Eye (tissue), 1 donor: Measurements from ENCODE around the gene TENM4.

Source experiments
- DNase-seq: peaks from one replicate; pipeline ENCODE4 v3.0.0-alpha.2; 2015

Gene TENM4

DNA sequence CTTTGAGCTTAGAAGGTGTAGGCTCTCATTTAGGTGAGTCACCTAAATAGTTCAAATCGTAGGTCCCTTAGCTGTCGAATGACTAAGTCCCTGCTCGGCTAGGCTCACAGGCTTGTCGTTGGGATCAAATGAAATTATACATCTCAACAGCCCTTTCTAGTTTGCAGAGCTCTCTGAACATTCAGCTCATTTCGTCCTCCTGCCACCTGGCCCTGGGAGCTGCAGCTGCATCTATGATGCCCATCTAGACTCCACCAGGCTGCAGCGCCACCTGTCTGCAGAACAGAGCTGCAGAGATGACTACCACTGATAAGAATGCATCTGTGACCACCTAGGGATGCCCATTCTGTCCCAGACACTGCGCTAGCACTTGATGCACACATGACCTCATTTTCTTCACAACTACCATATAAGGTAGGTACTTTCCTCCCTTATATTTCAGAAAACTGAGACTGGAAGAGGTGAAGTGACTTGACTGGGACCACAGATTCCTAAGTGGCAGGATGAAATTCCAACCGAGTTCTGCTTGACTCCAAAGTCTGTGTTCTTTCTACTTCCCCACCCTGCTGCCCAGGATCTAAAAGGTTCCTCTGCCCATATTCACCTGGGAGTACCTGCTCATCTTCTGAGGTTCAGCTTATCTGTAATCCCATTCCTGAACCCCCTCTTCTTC lies 725.1 kb downstream of the TENM4 start:
- peak; percentile 92 for DNase-seq

DNA sequence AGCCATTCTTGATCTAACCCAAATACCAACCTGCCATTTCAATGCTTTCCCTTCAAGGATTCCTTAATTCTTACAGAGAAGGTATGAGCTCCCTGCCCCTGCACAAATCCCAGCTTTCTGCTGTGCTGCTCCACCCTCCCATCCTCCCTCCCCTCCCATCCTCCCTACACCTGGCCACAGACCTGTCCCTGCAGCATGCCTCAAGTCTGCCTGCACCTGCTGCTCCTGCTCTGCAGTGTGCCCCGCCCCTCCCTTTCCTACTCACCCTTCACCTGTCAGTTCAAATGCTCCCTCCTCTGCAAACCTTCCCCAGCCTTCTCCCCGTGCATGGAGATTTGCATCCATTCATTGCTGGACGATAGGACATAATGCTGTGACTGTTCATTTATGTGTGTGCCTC lies 726.3 kb downstream of the TENM4 start:
- DNase-seq: no peak

DNA sequence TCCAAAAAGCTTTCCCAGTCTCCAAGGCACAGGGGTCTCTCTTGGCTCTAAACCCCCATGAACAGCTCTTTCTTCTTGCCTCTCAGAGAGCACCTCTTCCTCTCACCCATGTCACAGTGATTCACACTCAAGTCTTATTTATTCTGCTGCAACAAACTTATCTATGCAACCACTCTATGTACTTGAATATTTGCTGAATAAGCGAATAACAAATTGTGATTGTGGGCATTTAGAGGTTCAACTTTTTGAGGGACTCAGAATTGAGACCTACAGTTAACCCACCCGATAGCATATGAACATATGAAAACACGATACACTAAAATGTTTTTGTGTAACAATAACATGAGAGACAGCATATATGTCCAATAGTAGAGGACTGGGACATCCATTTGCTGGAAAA lies 729.1 kb downstream of the TENM4 start:
- DNase-seq: no peak

DNA sequence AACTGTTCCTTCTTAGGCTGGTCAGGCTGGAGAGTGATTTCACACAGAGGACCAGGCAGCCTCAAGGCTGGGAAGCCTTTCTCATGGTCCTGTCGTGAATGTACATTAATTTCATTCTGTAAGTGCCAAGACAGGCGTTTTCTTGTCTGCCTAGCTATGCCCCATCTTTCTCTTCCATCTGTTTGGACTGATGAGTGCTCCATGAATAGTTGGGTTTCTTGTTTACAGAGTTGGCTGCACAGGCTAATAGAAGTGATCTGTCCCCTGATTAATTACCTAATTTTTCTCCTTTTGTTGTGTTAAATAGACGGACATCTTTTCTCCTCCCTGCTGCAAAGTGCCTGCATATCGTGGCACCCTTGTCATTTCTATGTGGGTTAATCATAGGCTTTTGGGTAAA lies 730.4 kb downstream of the TENM4 start:
- no peak for DNase-seq

DNA sequence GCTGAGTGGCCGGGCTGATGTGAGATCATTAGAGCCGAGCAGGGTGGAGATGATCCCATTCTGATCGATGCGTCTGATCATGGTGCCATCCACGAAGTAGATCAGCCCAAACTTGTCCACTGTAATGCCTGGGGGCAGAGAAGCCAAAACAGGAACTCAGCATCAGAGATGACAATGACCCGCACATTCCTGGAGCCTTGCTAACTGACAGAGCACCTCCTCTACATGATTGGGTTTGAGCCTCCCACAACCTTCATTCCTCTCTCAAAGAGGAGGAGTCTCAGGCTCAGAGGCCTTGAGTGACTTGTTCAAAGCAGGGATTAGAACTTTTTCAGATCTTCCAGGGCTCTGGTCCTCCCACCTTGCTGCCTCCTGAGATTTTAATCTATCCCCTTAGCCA lies 732.4 kb downstream of the TENM4 start:
- no peak for DNase-seq

DNA sequence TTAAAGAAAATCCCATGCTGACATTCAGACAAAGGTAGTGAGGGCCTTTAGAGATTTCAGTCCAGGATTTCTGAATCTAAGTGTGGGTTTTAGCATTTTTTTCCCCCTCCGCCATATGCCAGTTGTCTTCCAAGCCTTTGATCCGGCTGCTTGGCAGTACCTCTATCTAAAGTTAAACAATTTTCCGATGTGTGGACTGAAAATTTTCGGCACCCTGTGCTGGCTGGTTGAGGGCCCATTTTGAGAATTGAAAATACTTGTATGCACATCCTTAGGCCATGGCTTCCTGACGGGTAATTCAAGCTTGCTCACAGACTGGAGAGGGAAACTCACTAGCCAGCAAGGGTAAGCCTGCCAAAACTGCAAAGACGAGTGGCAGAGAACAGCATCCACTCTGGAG lies 734.3 kb downstream of the TENM4 start:
- DNase-seq: no peak

DNA sequence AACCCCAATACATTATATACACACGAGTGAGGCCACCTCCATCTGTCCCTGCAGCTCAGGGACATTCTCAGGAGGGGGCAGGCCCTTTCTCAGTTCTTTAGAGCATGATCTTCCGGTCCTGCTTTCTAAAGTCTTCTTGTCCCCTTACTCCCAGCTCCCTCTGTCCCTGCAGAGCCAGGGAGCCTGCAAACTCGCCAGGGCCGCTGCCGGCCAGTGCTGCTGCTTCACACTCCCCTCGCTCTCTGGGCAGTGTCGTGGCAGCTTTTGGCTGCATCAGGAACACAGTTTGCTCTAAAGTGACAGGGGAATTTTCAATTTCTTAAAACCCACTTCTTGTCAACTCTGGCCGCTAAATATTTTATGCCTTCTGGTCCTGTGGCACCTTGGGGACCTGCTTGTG lies 736.0 kb downstream of the TENM4 start:
- peak; percentile 79 for DNase-seq

DNA sequence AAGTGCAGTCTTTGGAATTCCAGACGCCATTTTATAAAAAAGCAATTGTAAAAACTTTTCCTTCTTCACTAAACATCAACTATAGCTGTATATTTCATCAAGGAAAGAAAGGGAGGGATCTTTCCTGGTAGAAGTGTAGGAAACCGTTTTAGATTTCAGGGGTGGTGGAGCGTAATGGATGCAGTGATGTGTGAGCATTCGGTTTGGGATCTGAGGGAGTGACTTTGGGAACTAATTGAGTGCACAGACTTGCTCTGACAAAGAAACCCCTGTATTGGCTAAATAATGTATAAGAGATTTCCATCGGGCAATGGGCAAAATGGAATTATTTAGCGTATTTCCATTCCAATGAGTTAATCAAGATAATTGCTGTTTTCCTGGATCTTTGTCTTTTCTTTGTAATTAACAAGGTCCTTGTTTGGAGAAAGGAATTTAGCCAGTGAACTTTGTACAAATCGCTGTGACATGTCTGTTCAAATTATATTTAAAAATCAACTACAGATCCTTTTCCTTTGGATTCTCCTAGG lies 741.2 kb downstream of the TENM4 start:
- DNase-seq: peak; percentile 91

DNA sequence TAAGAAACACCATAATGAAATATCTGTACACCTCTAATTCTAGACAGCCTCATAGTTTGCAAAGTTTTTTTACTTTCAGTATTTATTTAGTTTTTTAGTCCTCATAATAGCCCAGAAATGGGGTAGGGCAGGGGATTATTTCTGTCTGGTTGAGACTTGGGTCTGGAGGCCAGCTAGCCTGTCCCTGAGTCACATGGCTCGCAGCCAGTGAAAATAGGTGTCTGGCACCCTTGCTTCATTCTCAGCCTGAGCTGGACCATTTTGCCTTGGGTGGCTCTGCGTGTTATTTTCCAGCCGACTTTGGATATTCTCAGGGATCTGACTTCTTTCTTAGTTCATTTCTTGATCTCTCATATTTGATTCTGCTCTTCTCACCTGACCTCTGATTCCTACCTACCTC lies 742.2 kb downstream of the TENM4 start:
- no peak for DNase-seq

DNA sequence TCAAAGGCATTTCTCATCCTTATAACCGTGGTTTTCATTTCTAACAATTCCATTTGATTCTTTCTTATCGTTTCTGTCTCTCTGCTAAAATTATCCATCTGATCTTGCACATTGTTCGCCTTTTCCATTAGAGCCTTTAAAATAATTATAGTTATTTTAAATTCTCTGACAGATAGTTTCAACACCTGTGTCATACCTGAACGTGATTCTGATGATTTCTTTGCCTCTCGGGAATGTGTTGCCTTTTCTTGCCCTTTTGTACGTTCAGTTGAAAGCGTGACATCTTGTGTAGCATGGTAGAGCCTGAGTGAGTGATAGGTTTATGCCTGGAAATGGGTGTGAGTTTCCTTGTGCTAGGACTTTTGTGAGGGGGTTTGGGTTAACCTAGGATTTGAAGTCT lies 744.7 kb downstream of the TENM4 start:
- no peak for DNase-seq

DNA sequence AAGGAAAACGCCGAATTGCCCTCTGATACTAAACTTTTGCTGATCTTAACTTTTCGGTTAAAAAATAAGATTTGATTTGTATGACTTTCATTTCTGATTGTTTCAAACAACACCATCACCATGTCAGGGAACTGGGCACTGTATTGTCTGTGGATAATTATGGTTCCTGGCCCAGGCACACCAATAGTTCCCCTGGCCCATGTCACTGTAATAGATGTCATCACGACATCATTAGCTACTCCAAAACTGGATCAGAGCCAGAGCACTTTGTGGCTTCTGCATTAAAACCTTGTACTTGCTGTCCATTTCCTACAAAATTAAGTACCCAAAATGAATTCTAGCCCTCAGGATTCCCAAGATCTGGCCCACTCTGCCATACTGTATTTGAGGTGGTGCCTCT lies 746.7 kb downstream of the TENM4 start:
- DNase-seq: no peak

DNA sequence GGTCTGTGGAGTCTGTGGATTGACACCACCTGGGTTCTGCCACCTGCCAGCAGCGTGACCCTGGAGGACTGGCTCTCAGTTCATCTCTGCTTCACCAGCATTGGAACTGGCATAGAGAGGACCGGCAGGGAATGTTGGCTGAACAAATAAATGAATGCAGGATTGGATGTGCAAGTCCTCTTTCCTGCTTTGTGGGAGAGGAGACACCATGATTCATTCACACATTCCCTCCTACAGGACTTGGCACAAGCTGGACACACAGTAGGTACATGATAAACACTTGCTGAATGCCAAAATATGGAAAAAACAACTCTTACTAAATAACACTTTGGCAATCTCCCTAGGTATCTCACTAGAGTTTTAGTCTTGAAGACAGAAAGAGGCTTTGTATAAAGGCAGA lies 749.6 kb downstream of the TENM4 start:
- DNase-seq: no peak

DNA sequence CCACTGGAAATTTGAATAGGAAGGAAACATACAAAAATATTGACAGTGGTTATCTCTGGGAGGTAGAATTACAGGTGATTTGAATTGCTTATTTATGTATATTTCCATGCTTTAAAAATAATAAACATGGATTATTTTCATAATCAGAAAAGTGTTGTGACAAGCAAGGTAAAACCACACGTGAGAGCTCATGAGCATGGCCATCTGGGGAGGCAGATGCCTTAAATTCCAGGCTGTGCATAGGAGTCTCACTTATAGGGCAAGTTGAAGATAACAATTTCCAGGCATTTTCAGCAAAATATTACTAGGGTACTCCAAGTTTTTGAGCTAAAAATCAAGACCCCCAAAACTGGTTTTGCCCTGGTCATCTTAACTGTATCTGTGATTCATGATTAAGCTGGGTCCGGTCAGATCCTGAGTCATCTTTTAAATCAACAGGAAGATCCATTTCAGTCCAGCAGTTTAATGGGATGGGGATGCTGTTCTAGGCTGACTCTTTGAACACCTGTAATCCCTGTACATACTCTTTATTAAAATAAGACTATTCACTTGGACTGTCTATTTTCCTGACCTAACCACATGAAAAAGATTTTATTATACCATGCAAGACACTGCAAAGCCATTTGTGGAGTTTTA lies 750.4 kb downstream of the TENM4 start:
- no peak for DNase-seq

DNA sequence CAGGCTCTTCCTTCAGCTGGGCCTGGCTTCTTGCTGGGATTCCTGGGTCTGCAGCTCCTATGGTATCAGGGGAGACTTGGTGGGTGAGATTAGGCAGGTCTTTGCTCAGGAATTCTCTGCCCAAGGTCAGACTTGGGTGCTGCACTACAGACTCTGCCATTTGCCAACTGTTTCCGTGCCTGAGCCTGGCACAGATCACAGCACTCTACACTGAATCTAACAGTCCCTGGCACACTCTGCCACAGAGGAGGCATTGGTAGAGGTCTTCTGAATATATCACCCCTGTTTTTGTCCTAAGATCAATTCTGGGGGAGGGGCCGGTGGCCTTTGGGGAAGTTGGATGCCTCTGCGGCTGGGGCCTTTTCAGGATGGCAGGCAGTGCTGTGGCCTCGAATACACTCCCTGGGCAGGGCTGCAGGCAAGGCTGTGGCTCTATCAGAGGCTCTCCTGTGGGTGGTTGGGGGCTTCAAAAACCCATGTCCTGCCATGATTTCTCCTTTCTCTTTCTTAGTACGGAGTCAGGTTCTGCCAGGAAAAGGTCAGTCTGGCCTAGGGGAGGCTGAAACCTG lies 751.2 kb downstream of the TENM4 start:
- no peak for DNase-seq

DNA sequence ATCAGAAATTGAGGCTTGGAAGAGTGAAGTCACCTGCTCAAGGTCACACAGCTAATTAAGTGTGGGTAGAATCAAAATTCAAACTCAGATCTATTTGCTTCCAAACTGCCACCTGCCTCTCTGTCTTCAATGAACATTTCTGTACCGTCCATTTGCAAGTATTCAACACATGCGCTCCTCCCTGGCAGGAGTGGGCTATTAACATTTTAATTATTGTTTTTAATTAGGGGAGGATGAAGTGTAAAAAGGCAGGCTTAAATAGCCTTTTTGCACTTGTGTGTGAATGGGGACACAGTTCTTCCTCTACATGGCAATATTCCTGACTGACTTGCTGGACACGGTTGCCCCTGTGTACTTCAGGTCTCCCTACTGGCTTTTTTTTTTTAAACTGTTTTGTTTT lies 751.7 kb downstream of the TENM4 start:
- no peak for DNase-seq

DNA sequence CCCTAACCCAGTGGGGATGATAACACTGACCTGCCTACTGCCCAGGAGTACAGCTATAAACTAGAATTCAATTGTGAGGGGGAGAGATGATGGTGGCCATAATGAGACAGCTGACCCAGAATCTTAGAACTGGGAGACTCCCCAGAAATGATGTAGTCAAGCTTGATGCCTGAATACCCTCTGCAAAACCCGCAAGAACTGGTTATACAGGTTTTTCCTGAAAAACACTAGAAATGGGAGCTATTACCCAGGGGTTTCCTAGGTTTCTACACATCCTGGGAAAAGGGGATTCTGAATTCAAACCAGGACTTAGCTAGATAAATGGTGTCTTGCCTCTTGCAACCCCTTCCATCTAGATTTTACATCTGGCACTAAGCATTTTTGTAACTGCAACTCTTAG lies 752.4 kb downstream of the TENM4 start:
- no peak for DNase-seq

DNA sequence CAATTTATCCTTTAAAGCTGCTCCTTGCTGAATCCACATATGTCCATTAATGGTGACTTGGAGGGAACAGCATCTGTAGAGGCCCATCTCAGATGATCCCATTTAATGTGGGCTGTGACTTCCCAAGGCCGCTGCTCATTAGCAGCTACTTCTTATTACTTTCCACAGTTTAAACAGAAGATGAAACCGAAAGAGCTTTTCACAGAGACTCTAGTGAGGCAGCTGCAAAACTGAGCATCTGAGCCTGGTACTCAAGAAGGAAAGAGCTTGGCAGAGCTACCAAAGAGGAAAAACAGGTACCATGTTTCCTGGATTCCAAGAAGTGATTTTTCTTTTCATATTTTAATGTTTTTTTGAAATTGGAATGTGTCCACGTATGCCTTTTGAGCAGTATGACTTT lies 755.7 kb downstream of the TENM4 start:
- no peak for DNase-seq

DNA sequence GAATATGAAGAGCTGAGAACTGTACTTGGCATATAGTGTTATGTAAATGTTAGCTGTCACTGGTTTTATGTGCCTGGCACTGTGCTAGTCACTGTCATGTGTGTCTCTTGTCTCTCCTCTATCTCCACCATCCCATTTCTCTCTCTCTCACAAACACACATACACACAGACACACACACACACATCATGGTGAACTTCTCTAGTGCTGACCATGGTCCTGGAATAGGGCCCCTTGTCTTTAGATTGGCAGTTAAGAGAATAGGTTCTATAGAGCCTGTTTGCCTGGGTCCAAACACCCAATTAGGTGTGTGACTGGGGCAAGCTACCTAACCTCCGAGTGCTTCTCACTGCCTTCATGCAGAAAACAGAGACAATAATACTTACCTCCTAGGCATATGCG lies 756.5 kb downstream of the TENM4 start:
- DNase-seq: no peak

DNA sequence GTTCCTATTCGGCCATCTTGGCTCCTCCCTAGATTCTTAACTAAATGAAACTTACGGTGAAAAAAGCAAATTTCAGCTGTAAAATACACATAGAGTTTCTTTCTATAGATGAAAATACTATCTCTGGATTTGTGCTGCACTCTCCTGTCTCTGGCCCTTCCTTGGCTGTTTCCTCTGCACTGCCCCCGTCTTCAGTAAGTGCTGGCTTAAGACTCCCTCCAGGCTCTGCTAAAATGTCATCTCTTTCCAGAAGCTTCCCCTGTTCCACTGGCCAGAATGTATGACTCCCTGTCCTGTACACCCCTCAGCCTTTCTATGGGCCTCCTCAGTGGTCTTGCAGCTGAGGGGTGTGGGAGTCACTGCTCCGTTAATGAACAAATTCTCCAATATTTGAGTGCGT lies 757.1 kb downstream of the TENM4 start:
- no peak for DNase-seq

DNA sequence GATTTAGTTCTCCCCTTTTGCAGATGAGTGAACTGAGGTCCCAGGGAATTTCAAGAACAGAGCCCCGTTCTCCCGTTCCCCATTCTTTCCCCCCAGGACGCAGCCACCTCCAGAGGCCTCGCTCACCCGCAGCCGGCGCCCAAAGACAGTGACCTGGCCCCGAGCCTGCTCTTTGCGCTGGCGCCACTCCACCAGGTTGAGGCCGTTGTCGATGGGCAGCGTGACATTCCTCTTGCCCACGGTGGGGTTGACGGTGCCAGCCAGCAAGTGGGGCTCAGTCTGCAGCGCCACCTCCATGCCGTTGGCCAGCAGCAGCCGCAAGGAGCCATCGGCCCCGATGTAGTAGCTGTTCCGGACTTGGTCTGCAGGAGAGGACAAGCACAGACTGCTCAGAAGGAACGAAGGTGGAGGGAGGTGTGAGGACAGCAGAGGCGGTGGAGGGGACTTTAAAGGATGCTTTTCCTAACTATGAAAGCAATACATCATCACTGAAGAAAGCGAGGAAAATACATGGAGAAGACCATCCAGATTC lies 764.7 kb downstream of the TENM4 start:
- no peak for DNase-seq

DNA sequence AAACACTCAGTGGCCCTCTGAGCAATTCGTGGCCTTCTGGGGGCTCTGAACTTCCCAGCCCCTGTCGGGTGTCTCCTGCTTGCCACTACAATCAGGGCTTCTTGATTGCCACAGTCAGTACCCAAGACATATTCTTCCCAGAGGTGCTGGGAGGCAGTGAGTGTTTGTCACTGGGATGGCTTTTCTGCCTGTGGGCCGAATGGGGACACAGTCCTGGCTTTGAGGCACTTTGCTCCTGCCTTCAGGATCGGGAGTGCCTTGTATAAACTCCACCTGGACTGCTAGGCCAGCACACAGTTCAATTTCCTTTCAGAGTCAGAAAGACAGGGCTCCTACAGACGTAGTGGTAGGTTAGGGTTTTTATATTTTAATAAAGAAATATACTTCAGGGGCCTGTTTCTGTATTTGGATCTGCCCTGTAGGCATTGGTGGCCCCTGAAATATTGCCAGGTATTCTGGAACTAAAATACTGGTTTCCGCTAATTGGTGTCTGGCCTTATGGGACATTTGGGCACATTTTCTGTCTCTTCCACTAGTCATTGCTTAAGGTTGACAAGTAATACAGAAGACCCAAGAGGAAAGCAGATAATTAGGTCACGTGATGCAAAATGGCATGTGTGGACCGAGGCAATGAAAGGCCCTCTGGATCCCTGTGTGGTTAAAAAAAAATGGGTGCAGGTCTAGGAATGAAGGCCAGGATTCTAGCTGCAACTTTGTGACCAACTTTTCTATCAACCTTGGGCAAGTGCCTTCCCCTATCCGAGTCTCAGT lies 767.8 kb downstream of the TENM4 start:
- no peak for DNase-seq

DNA sequence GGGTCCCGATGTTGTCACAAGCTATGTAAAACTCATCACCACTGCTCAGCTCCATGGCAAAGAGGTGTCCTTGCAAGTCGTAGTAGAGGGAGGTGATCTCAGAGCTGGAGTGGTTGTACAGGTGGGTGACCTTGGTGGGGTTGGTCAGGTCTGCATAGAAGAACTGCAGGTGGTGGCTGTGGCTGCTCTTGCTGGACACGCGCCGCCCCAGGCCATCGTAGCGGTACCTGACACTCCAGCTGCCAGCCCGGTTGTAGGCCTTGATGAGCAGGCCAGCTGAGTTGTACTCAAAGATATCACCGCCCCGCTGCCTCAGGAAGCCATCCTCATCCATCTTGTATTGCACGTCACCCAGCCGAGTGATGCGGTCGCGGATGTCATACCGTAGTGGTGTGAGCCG lies 771.6 kb downstream of the TENM4 start:
- no peak for DNase-seq

DNA sequence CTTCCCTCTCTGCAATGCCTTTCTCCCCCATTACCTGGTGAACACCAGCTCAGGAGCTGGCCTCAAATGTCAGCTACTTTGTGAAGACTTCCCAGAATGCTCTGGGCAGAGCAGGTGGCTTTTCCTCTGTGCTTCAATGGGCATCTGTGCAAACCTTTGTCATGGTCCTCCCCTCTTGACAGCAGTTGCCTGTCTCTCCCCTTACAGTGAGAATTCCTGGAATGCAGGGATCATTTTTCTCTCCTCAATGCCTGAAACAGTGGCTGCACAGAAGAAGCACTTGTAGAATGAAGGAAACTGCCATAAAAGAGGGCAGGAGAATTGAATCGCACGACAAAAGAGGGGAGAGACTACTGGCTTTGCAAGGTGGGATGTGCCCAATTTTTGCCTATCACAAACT lies 773.4 kb downstream of the TENM4 start:
- peak; percentile 15 for DNase-seq
